K562 (cell line): ENCODE measurements around the gene DSCAM. TPM values are rescaled to one million over a fixed set of nuclear protein-coding genes. Genes with fewer than 3 reads are reported as not detected.

Source experiments
- ATAC-seq: fragments of 200-7000 bp; cut with Tn5 transposase; 3 replicates; pipeline ENCODE4 v1.9.1; 2020; ENCODE audit warnings: moderate library complexity
- BruUV-seq: library from RNA; stranded (reverse); fragments of 400-500 nt; replicated peaks from 2 replicates; lab custom pipeline; 2021; lab: Mats Ljungman, UMichigan
- CTCF ChIA-PET: fragments of 300-600 bp; formaldehyde crosslinking; extraction: SDS; loops from one replicate; lab custom pipeline; 2021; ENCODE audit warnings: low intra/inter-chr PET ratio; lab: Yijun Ruan, JAX
- POLR2A ChIA-PET: fragments of 300-600, 350-650 bp; sonication (Branson Sonifier 250); formaldehyde crosslinking; extraction: SDS; loops from one replicate; lab custom pipeline; 2021; ENCODE audit warnings: antibody characterized with exemption, inconsistent platforms; lab: Yijun Ruan, JAX
- DNase-seq, 4 experiments: peaks; one replicate each; pipeline versions ENCODE4 v3.0.0 to v3.0.0-alpha.2; 2011 to 2018; ENCODE audit warnings: low spot score in 3 of 4, mixed read lengths in 3 of 4; ENCODE audit errors: extremely low read depth in 1 of 4
- FAIRE-seq: peaks from 2 replicates; lab custom pipeline; 2011; peaks lifted over from hg19 to GRCh38; lab: Jason Lieb, UNC
- H2AFZ ChIP-seq: 2 replicates; pipeline ENCODE4 v1.6.0; 2011; ENCODE audit warnings: low read depth, low read length, control low read depth, inconsistent platforms
- H3K27ac ChIP-seq: fragments of 200-600 bp; 3 replicates; pipeline ENCODE4 v1.8.0; 2011; ENCODE audit warnings: low read depth, mild to moderate bottlenecking, control low read depth, inconsistent platforms, low read length, moderate library complexity, mixed read lengths; ENCODE audit errors: extremely low read depth
- H3K27me3 ChIP-seq, 2 experiments: fragments of 300-600 bp in 1 of 2; 2 replicates in 1 of 2; 3 replicates in 1 of 2; pipeline versions ENCODE4 v1.6.0 to v1.8.0; 2011; ENCODE audit warnings: inconsistent platforms in 2 of 2, low read length in 2 of 2, mild to moderate bottlenecking in 1 of 2, mixed read lengths in 1 of 2, moderate library complexity in 1 of 2; ENCODE audit not compliant: control insufficient read depth in 2 of 2, insufficient read depth in 2 of 2
- H3K36me3 ChIP-seq: fragments of 300-600 bp; 3 replicates; pipeline ENCODE4 v1.8.0; 2011; ENCODE audit warnings: mild to moderate bottlenecking, low read length, inconsistent platforms; ENCODE audit not compliant: control insufficient read depth, insufficient read depth
- H3K4me1 ChIP-seq, 2 experiments: fragments of 200-600 bp in 1 of 2; replicated peaks in 1 of 2; 2 replicates in 1 of 2; 3 replicates in 1 of 2; pipeline versions ENCODE4 v1.5.1 to v1.8.0; 2011; ENCODE audit warnings: inconsistent platforms in 2 of 2, low read length in 2 of 2, mild to moderate bottlenecking in 1 of 2, mixed read lengths in 1 of 2, moderate library complexity in 1 of 2; ENCODE audit not compliant: control insufficient read depth in 2 of 2, insufficient read depth in 2 of 2
- H3K4me2 ChIP-seq: 2 replicates; pipeline ENCODE4 v1.6.1; 2011; ENCODE audit warnings: low read length, control low read depth, inconsistent platforms, mixed read lengths; ENCODE audit not compliant: insufficient read depth
- H3K4me3 ChIP-seq: fragments of 200-600 bp; sonication (generic), shearing (Covaris generic); 2 replicates; pipeline ENCODE4 v1.5.1; 2016; ENCODE audit warnings: control low read depth, inconsistent platforms
- H3K79me2 ChIP-seq: fragments of 200-600 bp; 3 replicates; pipeline ENCODE4 v1.8.0; 2011; ENCODE audit warnings: low read length, inconsistent platforms; ENCODE audit not compliant: control insufficient read depth, insufficient read depth
- H3K9ac ChIP-seq, 2 experiments: 2 replicates each; pipeline versions ENCODE4 v1.6.0 to v1.6.1; 2011; ENCODE audit warnings: low read depth in 2 of 2, low read length in 2 of 2, control low read depth in 1 of 2, inconsistent platforms in 1 of 2, mild to moderate bottlenecking in 1 of 2, mixed read lengths in 1 of 2; ENCODE audit not compliant: insufficient read depth in 1 of 2
- H3K9me1 ChIP-seq: one replicate; pipeline ENCODE4 v1.6.0; 2011; ENCODE audit warnings: inconsistent platforms, mild to moderate bottlenecking, low read length, moderate library complexity; ENCODE audit not compliant: control insufficient read depth, insufficient read depth
- H3K9me3 ChIP-seq: replicated peaks from 2 replicates; pipeline ENCODE4 v1.5.1; 2011; ENCODE audit warnings: low read depth, low read length, inconsistent platforms; ENCODE audit not compliant: control insufficient read depth, insufficient read depth
- H4K20me1 ChIP-seq: replicated peaks from 2 replicates; pipeline ENCODE4 v1.6.1; 2011; ENCODE audit warnings: low read length, inconsistent platforms, mixed read lengths; ENCODE audit not compliant: control insufficient read depth, insufficient read depth
- CBX3 ChIP-seq, 2 experiments: IDR thresholded peaks; 1 replicate in 1 of 2; 2 replicates in 1 of 2; pipeline ENCODE4 v1.6.1; 2012; ENCODE audit warnings: inconsistent platforms in 2 of 2, low read length in 2 of 2, borderline replicate concordance in 1 of 2, control low read depth in 1 of 2
- CHAMP1 ChIP-seq: fragments of 450-650 bp; IDR thresholded peaks from 2 replicates; pipeline ENCODE4 v1.6.1; 2016; ENCODE audit warnings: mild to moderate bottlenecking
- DEAF1 ChIP-seq: fragments of 450-650 bp; formaldehyde crosslinking; IDR thresholded peaks from 2 replicates; pipeline ENCODE4 v1.4.0; 2020; ENCODE audit warnings: mild to moderate bottlenecking, moderate library complexity
- ESRRB ChIP-seq: fragments of 250-450 bp; sonication (Bioruptor Pico); IDR thresholded peaks from 2 replicates; pipeline ENCODE4 v1.5.0; 2020; ENCODE audit warnings: mild to moderate bottlenecking, moderate library complexity, borderline replicate concordance
- FOXK1 ChIP-seq: sonication (generic); formaldehyde crosslinking; IDR thresholded peaks from 2 replicates; pipeline ENCODE4 v1.8.0; 2022; ENCODE audit warnings: missing genetic modification reagents, mild to moderate bottlenecking, borderline replicate concordance
- FOXK2 ChIP-seq, 2 experiments: fragments of 450-650 bp; IDR thresholded peaks in 1 of 2; conservative IDR thresholded peaks in 1 of 2; 2 replicates each; pipeline ENCODE4 v1.6.1; 2016; ENCODE audit warnings: low read depth in 2 of 2, mild to moderate bottlenecking in 1 of 2
- KAT2B ChIP-seq: IDR thresholded peaks from one replicate; pipeline ENCODE4 v1.6.1; 2012; ENCODE audit warnings: low read depth, mild to moderate bottlenecking, control low read depth, inconsistent platforms, low read length, moderate library complexity
- KHSRP ChIP-seq: fragments of 450-650 bp; IDR thresholded peaks from 2 replicates; pipeline ENCODE4 v1.6.1; 2017
- NONO ChIP-seq, 2 experiments: fragments of 200-400 bp in 1 of 2; fragments of 450-650 bp in 1 of 2; formaldehyde crosslinking in 1 of 2; IDR thresholded peaks; 2 replicates each; pipeline ENCODE4 v1.6.1; 2017; ENCODE audit warnings: low read depth in 2 of 2, mild to moderate bottlenecking in 2 of 2, moderate library complexity in 2 of 2, low read length in 1 of 2
- OTX1 ChIP-seq: fragments of 450-650 bp; formaldehyde crosslinking; IDR thresholded peaks from 2 replicates; pipeline ENCODE4 v1.4.0; 2022; ENCODE audit warnings: mild to moderate bottlenecking
- PATZ1 ChIP-seq: fragments of 250-450 bp; sonication (Bioruptor Pico); IDR thresholded peaks from 2 replicates; pipeline ENCODE4 v1.5.0; 2020; ENCODE audit warnings: mild to moderate bottlenecking, borderline replicate concordance
- PURB ChIP-seq: sonication (generic); formaldehyde crosslinking; IDR thresholded peaks from 2 replicates; pipeline ENCODE4 v1.9.0; 2021; ENCODE audit warnings: low read depth, mild to moderate bottlenecking, missing genetic modification reagents
- SRSF7 ChIP-seq: fragments of 200-400 bp; formaldehyde crosslinking; optimal IDR thresholded peaks from 2 replicates; pipeline ENCODE3; 2017; ENCODE audit warnings: mild to moderate bottlenecking, low read depth, low read length
- TCF7 ChIP-seq: sonication (generic); IDR thresholded peaks from 2 replicates; pipeline ENCODE4 v1.6.1; 2016; ENCODE audit warnings: antibody characterized with exemption, borderline replicate concordance
- ZNF184 ChIP-seq: sonication (generic); formaldehyde crosslinking; IDR thresholded peaks from 2 replicates; pipeline ENCODE4 v1.5.0; 2020; ENCODE audit warnings: missing genetic modification reagents
- ZNF212 ChIP-seq: fragments of 450-650 bp; formaldehyde crosslinking; IDR thresholded peaks from 2 replicates; pipeline ENCODE4 v1.4.0; 2020; ENCODE audit warnings: mild to moderate bottlenecking
- ZNF699 ChIP-seq: fragments of 250-450 bp; sonication (Bioruptor Pico); IDR thresholded peaks from 2 replicates; pipeline ENCODE4 v1.8.0; 2021; ENCODE audit warnings: mild to moderate bottlenecking, moderate library complexity; ENCODE audit not compliant: insufficient replicate concordance
- ZNF766 ChIP-seq: fragments of 200-800 bp; sonication (Bioruptor generic); conservative IDR thresholded peaks from 2 replicates; pipeline ENCODE4 v1.6.1; 2016; ENCODE audit warnings: missing genetic modification characterization, missing compliant biosample characterization
- WGBS: fragments of 100-300 bp; shearing (Covaris generic); methylation state at CpG from one replicate; pipeline ENCODE4 v1.1.6; 2016; ENCODE audit warnings: low coverage, mixed read lengths; ENCODE audit not compliant: insufficient coverage; ENCODE audit errors: missing lambda C conversion rate; 5-methylcytosine and 5-hydroxymethylcytosine counted together
- in situ Hi-C: fragments of 300-500 bp; cut with MboI; formaldehyde crosslinking; loops from 4 replicates; pipeline ENCODE4 v1.15.0; 2018; ENCODE audit warnings: inconsistent platforms, mixed read lengths
- intact Hi-C: fragments of 100-400 bp; cut with micrococcal nuclease; formaldehyde crosslinking; loops from 2 replicates; pipeline ENCODE4 v1.14.2; 2022
- polyA plus RNA-seq, 8 experiments: library from polyadenylated mRNA; depleted of rRNA in 4 of 8; stranded (reverse) in 5 of 8; unstranded in 3 of 8; fragments of >200 nt; fragmentation: Nextera tagmentation in 2 of 8; fragmentation: Illumina TruSeq in 1 of 8; extraction: Ambion mirVana in 2 of 8; extraction: Trizol in 1 of 8; gene quantifications; 2 replicates each; pipeline versions ENCODE4 v1.2.1 to v1.2.3, GENCODE V29; 2011 to 2014; ENCODE audit warnings: inconsistent platforms in 1 of 8, missing spikeins in 1 of 8
- total RNA-seq, 7 experiments: library from RNA; depleted of rRNA in 6 of 7; stranded (reverse); fragments of >200 nt in 6 of 7; fragmentation: Illumina TruSeq in 2 of 7; extraction: Trizol in 2 of 7; gene quantifications; 2 replicates each; pipeline versions ENCODE4 v1.2.1 to v1.2.3, GENCODE V29; 2011 to 2021; ENCODE audit warnings: low replicate concordance in 1 of 7

The DSCAM gene
- total and polyA plus RNA-seq, 9 of the 15 experiments (the other 6 are each of a cell fraction or from before 2014, with no cell fraction given) = not detected

DNA sequence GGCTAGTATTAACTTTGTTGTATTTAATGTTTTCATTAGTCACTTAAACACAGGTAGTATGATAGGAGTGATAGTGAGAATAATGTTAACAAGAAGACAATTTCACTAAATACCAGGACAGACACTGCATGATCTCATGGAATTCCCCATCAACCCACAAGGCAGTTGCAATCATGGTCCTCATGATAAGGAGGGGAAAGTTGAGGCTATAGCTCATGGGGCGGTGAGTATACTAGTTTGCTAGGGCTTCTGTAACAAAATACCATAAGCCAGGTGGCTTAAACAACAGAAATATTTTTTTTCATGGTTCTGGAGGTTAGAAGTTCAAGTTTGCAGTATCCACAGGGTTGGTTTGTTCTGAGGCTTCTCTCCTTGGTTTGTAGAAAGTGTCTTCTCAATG is 115.8 kb downstream of the DSCAM start:
- CTCF ChIA-PET = interaction anchor here (0.6 kb wide), 1 partner anchor 310 kb away, joined by 3 read pairs; no protein-coding TSS in a partner anchor
- WGBS = 6% methylated on average over 1 of the region's 1 CpG
- Histone ChIP-seq H3K79me2 (no peaks in the 10 kb centered on the region), H3K9me1 (no peaks in the 10 kb centered on the region), H3K9me3 (no peaks in the 10 kb centered on the region; the same call in 1 of the 2 replicates), H3K4me3 (no peak overlapping the region), H3K4me1 (no peaks in the 10 kb centered on the region), H3K36me3 (no peaks in the 10 kb centered on the region), H3K4me2 (no peak overlapping the region), H4K20me1 (no peaks in the 10 kb centered on the region), H3K27me3 (no peaks in the 10 kb centered on the region), H3K27ac (no peak overlapping the region), H2AFZ (no peak overlapping the region), H3K9ac (no peak overlapping the region)
- intact Hi-C loops (no loop called here), in situ Hi-C loops (no loop called here)
- no peak for DNase-seq
- no TSS peak for BruUV-seq
- no peak for ATAC-seq
- FAIRE-seq = no peak
- POLR2A ChIA-PET = no interaction called here
- no peak for TF ChIP-seq ESRRB (CRISPR knock-in tag)
- TF ChIP-seq CBX3 (IDR thresholded peaks at IDR 0.05; ENCODE audit: borderline replicate concordance in 1 of 2, low read length in 2 of 2) = no peak
- no peak for TF ChIP-seq FOXK2 (conservative IDR thresholded peaks at IDR 0.05 in 1 of 2, IDR thresholded peaks at IDR 0.05 in 1 of 2; ENCODE audit: low read depth in 2 of 2)
- no peak for TF ChIP-seq SRSF7
- TF ChIP-seq ZNF212 (CRISPR knock-in tag) = no peak
- TF ChIP-seq KHSRP = no peak
- TF ChIP-seq TCF7 = no peak
- TF ChIP-seq OTX1 (CRISPR knock-in tag) = no peak
- no peak for TF ChIP-seq KAT2B
- no peak for TF ChIP-seq ZNF766 (CRISPR knock-in tag)
- TF ChIP-seq PURB (CRISPR knock-in tag) = no peak
- TF ChIP-seq CHAMP1 = no peak
- TF ChIP-seq NONO (IDR thresholded peaks at IDR 0.05; ENCODE audit: low read depth in 2 of 2, low read length in 1 of 2) = no peak
- TF ChIP-seq FOXK1 = no peak
- TF ChIP-seq ZNF699 (CRISPR knock-in tag) = no peak
- no peak for TF ChIP-seq DEAF1 (CRISPR knock-in tag)
- TF ChIP-seq PATZ1 (CRISPR knock-in tag) = no peak
- TF ChIP-seq ZNF184 (CRISPR knock-in tag) = no peak
